HL-60/S4 (cell line): ENCODE measurements around the gene PIK3CG.
"Not testable (repeated sequence)": the region's sequence is repeated elsewhere in the genome, so short reads cannot be mapped to it uniquely, and the experiment has no call there.

Experiments
- in situ Hi-C: fragments of 300-500 bp; cut with MboI; formaldehyde crosslinking; loops from 2 replicates; pipeline ENCODE4 v1.14.3; 2022; ENCODE audit warnings: low sequenced_read_pairs

Gene PIK3CG

GRCh38 chr7:106936236-106936635, 71.2 kb downstream of the PIK3CG start:
- in situ Hi-C loops = no loop called here

- in situ Hi-C loops = not testable (repeated sequence)
Observed at GRCh38 chr7:106938122-106938521, 73.0 kb downstream of the PIK3CG start.

DNA sequence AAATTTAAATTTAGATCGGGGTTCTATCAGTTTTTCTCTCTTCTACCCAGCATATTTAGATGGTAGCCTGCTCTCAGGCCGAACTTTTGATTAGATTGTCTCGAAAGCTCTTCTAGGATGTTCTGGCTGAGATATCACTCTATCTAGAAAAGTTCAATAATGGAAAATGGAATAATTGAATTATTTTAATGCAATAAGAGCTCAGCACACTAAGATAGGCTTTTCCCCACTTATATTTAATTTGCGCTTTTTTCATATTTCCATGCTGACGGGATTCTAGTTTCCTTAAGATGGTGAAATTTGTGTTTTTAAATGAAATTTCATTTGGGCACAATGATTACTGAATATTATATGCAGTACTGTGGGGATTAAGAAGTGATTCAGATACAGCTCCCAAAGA, 73.7 kb downstream of the PIK3CG start:
- in situ Hi-C loops = no loop called here

- in situ Hi-C loops = loop anchor here (10.0 kb wide), 1 partner anchor 201 kb away; no protein-coding TSS in a partner anchor
Observed at GRCh38 chr7:106944035-106944665, 79.1 kb downstream of the PIK3CG start.

- in situ Hi-C loops = loop anchor here (10.0 kb wide), 1 partner anchor 198 kb away; no protein-coding TSS in a partner anchor
Observed at GRCh38 chr7:106947244-106947728, 82.2 kb downstream of the PIK3CG start.

DNA sequence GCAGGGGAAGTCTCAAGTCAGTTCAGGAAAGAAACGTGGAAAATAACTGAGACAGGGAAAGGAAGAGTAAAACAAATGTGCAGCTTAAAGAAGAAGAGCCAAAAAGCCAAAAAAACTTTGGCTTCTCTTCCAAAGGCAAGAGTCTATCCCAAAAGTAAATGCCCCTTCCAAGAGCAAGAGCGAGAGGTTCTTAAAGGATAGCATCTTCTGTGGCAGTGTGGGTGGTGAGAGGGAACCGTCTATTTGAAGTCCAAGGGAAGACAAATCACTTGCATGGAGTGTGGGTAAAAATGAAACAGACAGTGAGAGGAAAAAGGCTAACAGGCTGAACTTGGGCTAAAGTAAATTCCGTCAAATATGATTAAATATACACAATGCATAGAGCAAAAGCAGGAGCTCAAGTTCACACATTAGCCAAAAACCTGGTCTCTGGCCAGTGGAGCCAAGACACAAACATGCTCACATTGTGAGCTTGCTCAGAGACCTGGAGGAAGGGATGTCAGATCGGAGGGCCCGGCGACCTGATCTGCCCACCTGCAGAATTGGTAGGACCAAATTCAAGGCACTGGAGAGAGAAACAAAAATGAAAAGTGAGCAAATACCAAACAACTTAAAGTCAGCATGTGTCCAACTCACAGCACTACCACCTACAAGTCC, 87.0 kb downstream of the PIK3CG start:
- in situ Hi-C loops = no loop called here

- in situ Hi-C loops = no loop called here
Observed at GRCh38 chr7:106952658-106953231, 87.7 kb downstream of the PIK3CG start.

- in situ Hi-C loops = no loop called here
Observed at GRCh38 chr7:106954840-106955239, 89.8 kb downstream of the PIK3CG start.

GRCh38 chr7:106955857-106956256, 90.8 kb downstream of the PIK3CG start:
- in situ Hi-C loops = not testable (repeated sequence)
